ENCODE results near the gene MAPK12. TPM values are rescaled to one million over a fixed set of nuclear protein-coding genes. Genes with fewer than 3 reads are reported as not detected.

Gene MAPK12
- total RNA-seq, 1 experiment from 2014 or later, result 86.7 TPM

DNA sequence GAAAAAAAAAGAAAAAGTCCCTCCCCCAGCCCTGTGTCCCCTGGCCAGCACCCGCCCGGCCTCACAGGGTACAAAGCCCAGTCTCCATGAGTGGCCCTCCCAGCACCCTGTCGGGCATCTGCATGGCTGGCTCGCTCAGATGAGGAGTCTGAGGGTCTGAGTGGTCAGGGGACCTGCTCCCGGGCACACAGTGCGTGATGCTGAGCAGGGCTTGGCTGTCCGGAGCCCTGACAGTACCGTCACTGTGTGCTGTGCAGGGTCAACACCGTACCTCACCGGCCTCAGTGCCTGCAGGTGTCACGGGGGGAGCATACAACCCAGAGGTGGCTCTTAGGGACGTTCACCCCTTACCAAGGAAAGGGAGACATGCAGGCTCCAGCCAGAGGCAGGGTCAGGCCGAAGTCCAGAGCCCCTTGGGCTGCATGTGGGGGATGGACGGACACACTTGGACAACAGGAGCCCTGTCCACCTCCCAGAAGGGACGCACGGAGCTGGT lies 49.5 kb upstream of the MAPK12 start:
- POLR2A ChIA-PET, result no interaction called here
- BruUV-seq (replicated peaks), result no TSS peak

More for the DNA sequence above, 49.5 kb upstream of the MAPK12 start:
- Histone ChIP-seq H2AFZ (ENCODE audit: low read depth, low read length, poor library complexity, severe bottlenecking) (no peak overlapping the region), H3K9me2 (ENCODE audit: insufficient read depth) (no peaks in the 10 kb centered on the region), H3K36me3 (ENCODE audit: control insufficient read depth in 1 of 2, insufficient read depth in 2 of 2, low read length in 2 of 2) (no peaks in the 10 kb centered on the region), H3K4me3 (replicated peaks in 1 of 2; ENCODE audit: low read depth in 1 of 2, low read length in 2 of 2) (no peak overlapping the region), H3K27me3 (ENCODE audit: insufficient read depth, low read length) (no peaks in the 10 kb centered on the region), H3K9me3 (ENCODE audit: control insufficient read depth in 1 of 2, insufficient read depth in 1 of 2, low read depth in 1 of 2, low read length in 2 of 2) (no peaks in the 10 kb centered on the region), H3K9ac (ENCODE audit: low read length) (no peak overlapping the region), H3K27ac (ENCODE audit: low read depth, low read length) (no peak overlapping the region), H3K4me2 (ENCODE audit: low read length) (no peak overlapping the region), H3K4me1 (ENCODE audit: control insufficient read depth in 1 of 2, insufficient read depth in 2 of 2, low read length in 2 of 2) (peaks cover 6 to 32% of the 10 kb centered on the region in 2 experiments; a peak in 3 of 4 replicates), H3K79me2 (ENCODE audit: insufficient read depth, low read length) (peaks cover 10% of the 10 kb centered on the region), H4K20me1 (ENCODE audit: insufficient read depth) (no peaks in the 10 kb centered on the region)
- intact Hi-C loops (cut with micrococcal nuclease), result no loop called here
- TF ChIP-seq SRF (IDR thresholded peaks at IDR 0.05; ENCODE audit: low read depth) (no peak), POLR2A (IDR thresholded peaks at IDR 0.05; ENCODE audit: borderline replicate concordance, extremely low read depth, insufficient read depth, insufficient read length) (no peak), SIN3A (IDR thresholded peaks at IDR 0.05; ENCODE audit: low read depth) (no peak), CBX3 (IDR thresholded peaks at IDR 0.05; ENCODE audit: low read depth) (no peak), ELF1 (IDR thresholded peaks at IDR 0.05; ENCODE audit: borderline replicate concordance, low read depth) (no peak), ATF3 (IDR thresholded peaks at IDR 0.05) (no peak), SP1 (IDR thresholded peaks at IDR 0.05; ENCODE audit: low read depth) (no peak), TCF7L2 (IDR thresholded peaks at IDR 0.05; ENCODE audit: borderline replicate concordance, extremely low read depth, insufficient read depth, insufficient read length) (no peak), ZNF274 (IDR thresholded peaks at IDR 0.05; ENCODE audit: low read depth, low read length) (no peak), MAX (IDR thresholded peaks at IDR 0.05) (no peak), POLR2AphosphoS5 (IDR thresholded peaks at IDR 0.05; ENCODE audit: low read depth, low read length) (no peak), CEBPB (IDR thresholded peaks at IDR 0.05; ENCODE audit: low read depth) (no peak), EZH2 (IDR thresholded peaks at IDR 0.05) (no peak), RAD21 (IDR thresholded peaks at IDR 0.05; ENCODE audit: low read depth) (no peak)
- TF ChIP-seq, protein P1, sequence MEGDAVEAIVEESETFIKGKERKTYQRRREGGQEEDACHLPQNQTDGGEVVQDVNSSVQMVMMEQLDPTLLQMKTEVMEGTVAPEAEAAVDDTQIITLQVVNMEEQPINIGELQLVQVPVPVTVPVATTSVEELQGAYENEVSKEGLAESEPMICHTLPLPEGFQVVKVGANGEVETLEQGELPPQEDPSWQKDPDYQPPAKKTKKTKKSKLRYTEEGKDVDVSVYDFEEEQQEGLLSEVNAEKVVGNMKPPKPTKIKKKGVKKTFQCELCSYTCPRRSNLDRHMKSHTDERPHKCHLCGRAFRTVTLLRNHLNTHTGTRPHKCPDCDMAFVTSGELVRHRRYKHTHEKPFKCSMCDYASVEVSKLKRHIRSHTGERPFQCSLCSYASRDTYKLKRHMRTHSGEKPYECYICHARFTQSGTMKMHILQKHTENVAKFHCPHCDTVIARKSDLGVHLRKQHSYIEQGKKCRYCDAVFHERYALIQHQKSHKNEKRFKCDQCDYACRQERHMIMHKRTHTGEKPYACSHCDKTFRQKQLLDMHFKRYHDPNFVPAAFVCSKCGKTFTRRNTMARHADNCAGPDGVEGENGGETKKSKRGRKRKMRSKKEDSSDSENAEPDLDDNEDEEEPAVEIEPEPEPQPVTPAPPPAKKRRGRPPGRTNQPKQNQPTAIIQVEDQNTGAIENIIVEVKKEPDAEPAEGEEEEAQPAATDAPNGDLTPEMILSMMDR (IDR thresholded peaks at IDR 0.05 in 2 of 3, conservative IDR thresholded peaks at IDR 0.05 in 1 of 3; ENCODE audit: borderline replicate concordance in 1 of 3, insufficient read depth in 1 of 3, low read depth in 2 of 3, low read length in 2 of 3), result no peak
- TF ChIP-seq, protein P2, sequence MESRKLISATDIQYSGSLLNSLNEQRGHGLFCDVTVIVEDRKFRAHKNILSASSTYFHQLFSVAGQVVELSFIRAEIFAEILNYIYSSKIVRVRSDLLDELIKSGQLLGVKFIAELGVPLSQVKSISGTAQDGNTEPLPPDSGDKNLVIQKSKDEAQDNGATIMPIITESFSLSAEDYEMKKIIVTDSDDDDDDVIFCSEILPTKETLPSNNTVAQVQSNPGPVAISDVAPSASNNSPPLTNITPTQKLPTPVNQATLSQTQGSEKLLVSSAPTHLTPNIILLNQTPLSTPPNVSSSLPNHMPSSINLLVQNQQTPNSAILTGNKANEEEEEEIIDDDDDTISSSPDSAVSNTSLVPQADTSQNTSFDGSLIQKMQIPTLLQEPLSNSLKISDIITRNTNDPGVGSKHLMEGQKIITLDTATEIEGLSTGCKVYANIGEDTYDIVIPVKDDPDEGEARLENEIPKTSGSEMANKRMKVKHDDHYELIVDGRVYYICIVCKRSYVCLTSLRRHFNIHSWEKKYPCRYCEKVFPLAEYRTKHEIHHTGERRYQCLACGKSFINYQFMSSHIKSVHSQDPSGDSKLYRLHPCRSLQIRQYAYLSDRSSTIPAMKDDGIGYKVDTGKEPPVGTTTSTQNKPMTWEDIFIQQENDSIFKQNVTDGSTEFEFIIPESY (IDR thresholded peaks at IDR 0.05; ENCODE audit: extremely low read depth, insufficient replicate concordance, low read length), result no peak
- ATAC-seq, result no peak
- CTCF ChIA-PET, result no interaction called here
- RAD21 ChIA-PET (ENCODE audit: low non-redundant PET in 1 of 2, low total read pairs in 2 of 2, uncharacterized antibody in 2 of 2, unreplicated experiment in 2 of 2), result no interaction called here
- DNase-seq (ENCODE audit: low read depth, low spot score), result no peak
